SK-N-SH treated with all-trans-retinoic acid at 6 μM for 48 hours (cell line): ENCODE data around the gene FSD2.

Source experiments
- TCF4 ChIP-seq: fragments of 250-450 bp; sonication (Bioruptor Pico); IDR thresholded peaks from 2 replicates; pipeline ENCODE4 v1.8.0; 2021; ENCODE audit warnings: mild to moderate bottlenecking, moderate library complexity, borderline replicate concordance
- ZFP30 ChIP-seq: fragments of 450-650 bp; formaldehyde crosslinking; IDR thresholded peaks from 2 replicates; pipeline ENCODE4 v1.5.0; 2022; ENCODE audit warnings: mild to moderate bottlenecking, moderate library complexity

DNA sequence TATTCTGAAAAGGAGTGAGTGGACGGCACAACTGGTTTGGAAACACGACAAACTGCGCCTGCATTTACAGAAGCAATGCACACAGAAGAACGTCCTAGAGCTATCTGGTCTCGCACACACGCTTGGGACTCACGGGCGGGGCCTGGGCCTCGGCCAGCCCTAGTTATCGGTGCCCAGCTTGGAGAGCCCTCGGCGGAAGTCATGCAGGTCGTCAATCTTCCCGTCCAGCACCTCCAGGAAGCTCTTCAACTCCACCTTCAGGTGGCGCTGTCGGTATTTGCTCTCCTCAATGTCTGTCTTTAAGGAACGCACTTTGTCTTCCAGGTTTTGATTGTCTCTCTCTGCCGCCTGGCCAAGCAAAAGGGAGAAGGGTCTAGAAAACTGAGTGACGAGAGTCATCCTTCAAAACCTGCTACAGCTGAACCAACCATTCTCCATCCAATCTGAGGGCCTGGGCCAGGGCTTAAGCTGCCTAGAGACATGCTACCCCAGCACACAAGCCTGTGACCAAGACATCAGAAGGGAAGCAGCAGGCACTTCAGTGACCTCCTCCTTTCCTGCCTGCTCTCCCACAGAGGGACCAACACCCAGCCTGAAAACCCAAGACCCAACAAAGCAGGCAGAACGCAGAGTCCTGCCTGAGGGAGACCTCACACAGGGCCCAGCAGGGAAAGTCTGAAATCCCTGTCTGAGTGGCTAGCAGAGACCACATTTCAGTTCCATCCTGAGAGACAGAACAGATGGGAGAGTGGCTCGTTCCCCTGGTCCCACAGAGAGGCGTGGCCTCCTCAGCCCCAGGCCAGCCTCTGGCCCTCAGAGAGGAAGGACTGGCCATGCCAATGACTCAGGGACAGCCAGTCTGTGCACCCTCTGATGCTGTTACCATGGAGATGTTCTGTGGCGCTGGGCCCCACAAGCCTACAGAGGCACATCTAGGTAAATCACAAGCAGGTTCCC lies 44.0 kb upstream of the FSD2 start:
- TF ChIP-seq ZFP30 (CRISPR knock-in tag) (no peak), TCF4 (no peak)
